Mesenchymal stem cell (in vitro differentiated cells and primary cell): ENCODE measurements around the gene SYNE1.

Source experiments
- DNase-seq: peaks from one replicate; pipeline ENCODE4 v3.0.0-alpha.2; 2013
- H2AFZ ChIP-seq: one replicate; pipeline ENCODE4 v1.6.1; 2013; ENCODE audit warnings: low read depth, mild to moderate bottlenecking, control low read depth, inconsistent platforms, low read length, moderate library complexity
- H2AK5ac ChIP-seq: 2 replicates; pipeline ENCODE4 v1.6.1; 2013; ENCODE audit warnings: low read length, moderate library complexity, mild to moderate bottlenecking, inconsistent platforms; ENCODE audit not compliant: severe bottlenecking
- H2BK120ac ChIP-seq: one replicate; pipeline ENCODE4 v1.6.1; 2013; ENCODE audit warnings: low read depth, mild to moderate bottlenecking, inconsistent platforms, low read length, moderate library complexity
- H2BK12ac ChIP-seq, 2 experiments: one replicate each; pipeline ENCODE4 v1.6.1; 2013; ENCODE audit warnings: inconsistent platforms in 2 of 2, low read length in 2 of 2, mild to moderate bottlenecking in 2 of 2, moderate library complexity in 2 of 2, control low read depth in 1 of 2
- H2BK15ac ChIP-seq: one replicate; pipeline ENCODE4 v1.6.1; 2013; ENCODE audit warnings: mild to moderate bottlenecking, low read depth, inconsistent platforms; ENCODE audit not compliant: poor library complexity, severe bottlenecking
- H2BK5ac ChIP-seq: 2 replicates; pipeline ENCODE4 v1.6.1; 2013; ENCODE audit warnings: low read depth, mild to moderate bottlenecking, low read length, control low read depth, inconsistent platforms; ENCODE audit not compliant: poor library complexity, severe bottlenecking
- H3K14ac ChIP-seq, 2 experiments: one replicate each; pipeline ENCODE4 v1.6.1; 2013; ENCODE audit warnings: inconsistent platforms in 2 of 2, low read length in 2 of 2, control low read depth in 1 of 2, mild to moderate bottlenecking in 1 of 2, moderate library complexity in 1 of 2
- H3K18ac ChIP-seq, 2 experiments: one replicate each; pipeline ENCODE4 v1.6.1; 2013; ENCODE audit warnings: inconsistent platforms in 2 of 2, low read length in 2 of 2, control low read depth in 1 of 2, low read depth in 1 of 2, mild to moderate bottlenecking in 1 of 2
- H3K23ac ChIP-seq, 2 experiments: one replicate each; pipeline ENCODE4 v1.6.1; 2013; ENCODE audit warnings: inconsistent platforms in 2 of 2, low read length in 2 of 2, mild to moderate bottlenecking in 2 of 2, moderate library complexity in 2 of 2, control low read depth in 1 of 2
- H3K27ac ChIP-seq: 2 replicates; pipeline ENCODE4 v1.5.1; 2013; ENCODE audit warnings: mild to moderate bottlenecking, moderate library complexity, low read length, control low read depth, inconsistent platforms; ENCODE audit not compliant: poor library complexity, severe bottlenecking
- H3K27me3 ChIP-seq, 2 experiments: 2 replicates each; pipeline versions ENCODE4 v1.6.1 to v1.7.0; 2013; ENCODE audit warnings: low read length in 2 of 2, mild to moderate bottlenecking in 2 of 2, moderate library complexity in 2 of 2, control low read depth in 1 of 2, inconsistent platforms in 1 of 2; ENCODE audit not compliant: control insufficient read depth in 1 of 2, insufficient read depth in 1 of 2
- H3K36me3 ChIP-seq, 2 experiments: 2 replicates each; pipeline versions ENCODE4 v1.6.1 to v1.7.0; 2013; ENCODE audit warnings: low read length in 2 of 2, control low read depth in 1 of 2, inconsistent platforms in 1 of 2, low read depth in 1 of 2, mild to moderate bottlenecking in 1 of 2; ENCODE audit not compliant: insufficient read depth in 2 of 2, control insufficient read depth in 1 of 2
- H3K4ac ChIP-seq, 2 experiments: one replicate each; pipeline ENCODE4 v1.6.1; 2013; ENCODE audit warnings: inconsistent platforms in 2 of 2, low read length in 2 of 2, mild to moderate bottlenecking in 2 of 2, moderate library complexity in 2 of 2, control low read depth in 1 of 2, low read depth in 1 of 2
- H3K4me1 ChIP-seq: 2 replicates; pipeline ENCODE4 v1.6.1; 2013; ENCODE audit warnings: low read depth, low read length, control low read depth; ENCODE audit not compliant: control insufficient read depth, insufficient read depth
- H3K4me2 ChIP-seq: 2 replicates; pipeline ENCODE4 v1.6.1; 2013; ENCODE audit warnings: low read length, mild to moderate bottlenecking, inconsistent platforms; ENCODE audit not compliant: poor library complexity, severe bottlenecking
- H3K4me3 ChIP-seq, 2 experiments: 2 replicates each; pipeline versions ENCODE4 v1.5.1 to v1.7.0; 2013; ENCODE audit warnings: low read length in 2 of 2, mild to moderate bottlenecking in 2 of 2, control low read depth in 1 of 2, low read depth in 1 of 2; ENCODE audit not compliant: insufficient read depth in 1 of 2
- H3K79me1 ChIP-seq: replicated peaks from 2 replicates; pipeline ENCODE4 v1.6.1; 2013; ENCODE audit warnings: mild to moderate bottlenecking, control low read depth, low read length, inconsistent platforms; ENCODE audit not compliant: poor library complexity, severe bottlenecking
- H3K9ac ChIP-seq: 2 replicates; pipeline ENCODE4 v1.7.0; 2013; ENCODE audit warnings: mild to moderate bottlenecking, low read length, moderate library complexity
- H3K9me3 ChIP-seq: 2 replicates; pipeline ENCODE4 v1.7.0; 2013; ENCODE audit warnings: mild to moderate bottlenecking, low read length; ENCODE audit not compliant: control insufficient read depth
- H4K8ac ChIP-seq: one replicate; pipeline ENCODE4 v1.6.1; 2013; ENCODE audit warnings: inconsistent platforms, mild to moderate bottlenecking, low read length, moderate library complexity
- H4K91ac ChIP-seq: one replicate; pipeline ENCODE4 v1.6.1; 2013; ENCODE audit warnings: mild to moderate bottlenecking, low read length, inconsistent platforms
- WGBS: methylation state at CpG from one replicate; pipeline ENCODE4 v1.1.7; 2013; ENCODE audit warnings: mixed read lengths; 5-methylcytosine and 5-hydroxymethylcytosine counted together

The SYNE1 gene

DNA sequence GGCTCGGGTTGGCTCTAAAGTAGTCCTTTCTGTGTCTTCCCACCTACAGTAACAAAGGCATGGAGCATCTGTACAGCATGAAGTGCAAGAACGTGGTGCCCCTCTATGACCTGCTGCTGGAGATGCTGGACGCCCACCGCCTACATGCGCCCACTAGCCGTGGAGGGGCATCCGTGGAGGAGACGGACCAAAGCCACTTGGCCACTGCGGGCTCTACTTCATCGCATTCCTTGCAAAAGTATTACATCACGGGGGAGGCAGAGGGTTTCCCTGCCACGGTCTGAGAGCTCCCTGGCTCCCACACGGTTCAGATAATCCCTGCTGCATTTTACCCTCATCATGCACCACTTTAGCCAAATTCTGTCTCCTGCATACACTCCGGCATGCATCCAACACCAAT lies 538.5 kb downstream of the SYNE1 start:
- Histone ChIP-seq H3K9ac (no peak overlapping the region), H3K79me1 (no peaks in the 10 kb centered on the region), H3K4me1 (peaks cover 14% of the 10 kb centered on the region), H3K14ac (no peak overlapping the region), H3K27me3 (no peaks in the 10 kb centered on the region), H2BK15ac (no peak overlapping the region), H2BK5ac (no peak overlapping the region), H3K4ac (no peak overlapping the region), H4K91ac (no peak overlapping the region), H3K18ac (no peak overlapping the region), H3K9me3 (peaks cover 8% of the 10 kb centered on the region), H3K27ac (no peak overlapping the region), H2AK5ac (no peak overlapping the region), H4K8ac (no peak overlapping the region), H3K4me3 (no peak overlapping the region), H2BK12ac (no peak overlapping the region), H2BK120ac (no peak overlapping the region), H3K23ac (no peak overlapping the region), H3K4me2 (no peak overlapping the region), H3K36me3 (no peaks in the 10 kb centered on the region), H2AFZ (no peak overlapping the region)
- 95% methylated on average over 14 of the region's 14 CpGs for WGBS
- DNase-seq, result no peak

DNA sequence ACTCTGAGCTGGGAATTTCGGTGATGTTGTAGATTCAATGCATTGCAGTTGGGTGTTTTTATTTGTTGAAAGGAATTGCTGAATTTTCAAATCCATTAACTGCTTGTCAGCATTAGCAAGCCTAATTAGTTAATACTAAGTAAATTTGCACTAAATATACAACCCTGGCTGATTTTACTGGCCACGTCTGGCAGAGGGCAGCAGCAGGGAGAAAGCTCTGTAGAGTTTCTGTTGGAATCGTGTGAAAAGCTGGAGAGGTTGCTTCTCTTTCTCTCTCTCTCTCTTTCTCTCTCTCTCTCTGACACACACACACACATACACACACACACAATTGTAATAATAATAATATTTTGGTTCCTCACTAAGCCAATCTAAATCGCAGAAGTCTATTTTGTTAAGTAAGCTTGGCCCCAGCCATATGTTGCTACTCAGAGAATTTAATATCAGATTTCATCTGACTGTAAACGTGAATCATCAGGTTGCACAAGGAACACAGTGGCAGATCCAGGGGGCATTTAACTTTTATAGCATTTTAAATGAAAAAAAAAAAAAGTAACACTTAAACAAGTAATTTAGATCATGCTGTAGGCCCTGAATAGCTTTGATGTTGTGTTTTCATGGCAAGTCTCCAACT lies 540.2 kb downstream of the SYNE1 start:
- DNase-seq, result peak; percentile 5
- H3K79me1 ChIP-seq, result no peaks in the 10 kb centered on the region
- H3K4me3 ChIP-seq, result no peak overlapping the region
- WGBS, result 100% methylated on average over 3 of the region's 5 CpGs
- H3K36me3 ChIP-seq, result no peaks in the 10 kb centered on the region
- H2AK5ac ChIP-seq, result no peak overlapping the region
- H2BK15ac ChIP-seq, result no peak overlapping the region
- H4K8ac ChIP-seq, result no peak overlapping the region
- no peak overlapping the region for H3K4ac ChIP-seq
- no peak overlapping the region for H3K14ac ChIP-seq
- H3K18ac ChIP-seq, result no peak overlapping the region
- no peak overlapping the region for H3K23ac ChIP-seq
- H3K9ac ChIP-seq, result peak overlapping the region; percentile 60
- peaks cover 14% of the 10 kb centered on the region for H3K4me1 ChIP-seq
- no peak overlapping the region for H3K4me2 ChIP-seq
- peak overlapping the region; percentile 41 for H3K27ac ChIP-seq
- H2AFZ ChIP-seq, result no peak overlapping the region
- peaks cover 8% of the 10 kb centered on the region for H3K9me3 ChIP-seq
- no peak overlapping the region for H2BK12ac ChIP-seq
- no peak overlapping the region for H2BK120ac ChIP-seq
- no peak overlapping the region for H4K91ac ChIP-seq
- no peak overlapping the region for H2BK5ac ChIP-seq
- H3K27me3 ChIP-seq, result no peaks in the 10 kb centered on the region

DNA sequence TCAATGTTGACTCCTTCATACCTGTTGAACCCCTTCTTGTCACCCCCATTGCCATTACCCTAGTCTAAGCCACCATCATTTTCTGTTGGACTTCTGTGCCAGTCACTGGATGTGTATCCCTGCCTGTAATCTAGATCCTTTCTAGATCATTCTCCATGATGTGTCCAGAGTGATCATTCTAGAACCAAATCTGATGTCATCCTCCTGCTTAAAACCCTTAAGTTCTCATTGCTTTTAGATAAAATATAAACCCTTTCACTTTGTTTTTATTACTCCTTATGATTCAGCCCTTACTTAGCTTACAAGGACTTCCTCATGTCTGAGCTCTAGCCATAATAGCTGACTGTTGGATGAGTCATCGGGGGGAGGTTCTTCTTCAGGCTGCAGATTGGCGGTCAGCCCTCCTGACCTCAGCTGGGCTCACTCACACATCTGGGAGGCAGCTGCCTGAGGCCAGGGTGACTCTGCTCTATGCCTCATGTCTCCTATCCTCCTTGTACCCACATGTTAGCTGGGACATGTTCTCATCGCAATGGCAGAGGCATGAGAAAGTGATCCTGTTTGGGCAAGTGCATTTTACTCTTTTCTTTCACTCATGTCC lies 542.1 kb downstream of the SYNE1 start:
- Histone ChIP-seq H3K18ac (peak overlapping the region; percentile 6 to 85), H4K8ac (peak overlapping the region; percentile 32), H3K4me2 (no peak overlapping the region), H3K79me1 (no peaks in the 10 kb centered on the region), H2BK5ac (no peak overlapping the region), H2BK120ac (no peak overlapping the region), H2BK15ac (peak overlapping the region; percentile 6), H2AFZ (no peak overlapping the region), H3K36me3 (no peaks in the 10 kb centered on the region), H3K27ac (peak overlapping the region; percentile 73), H3K4ac (peak overlapping the region in 1 of 2 experiments; percentile 30), H3K14ac (no peak overlapping the region), H2BK12ac (peak overlapping the region; percentile 31 to 51), H3K9ac (peak overlapping the region; percentile 36), H4K91ac (no peak overlapping the region), H3K23ac (no peak overlapping the region), H3K9me3 (peaks cover 8% of the 10 kb centered on the region), H2AK5ac (peak overlapping the region; percentile 76), H3K4me3 (peak overlapping the region in 1 of 2 experiments; percentile 18), H3K27me3 (no peaks in the 10 kb centered on the region), H3K4me1 (peaks cover 13% of the 10 kb centered on the region)
- peak; percentile 98 for DNase-seq
- whole genome bisulfite sequencing, result 19% methylated on average over 3 of the region's 3 CpGs

DNA sequence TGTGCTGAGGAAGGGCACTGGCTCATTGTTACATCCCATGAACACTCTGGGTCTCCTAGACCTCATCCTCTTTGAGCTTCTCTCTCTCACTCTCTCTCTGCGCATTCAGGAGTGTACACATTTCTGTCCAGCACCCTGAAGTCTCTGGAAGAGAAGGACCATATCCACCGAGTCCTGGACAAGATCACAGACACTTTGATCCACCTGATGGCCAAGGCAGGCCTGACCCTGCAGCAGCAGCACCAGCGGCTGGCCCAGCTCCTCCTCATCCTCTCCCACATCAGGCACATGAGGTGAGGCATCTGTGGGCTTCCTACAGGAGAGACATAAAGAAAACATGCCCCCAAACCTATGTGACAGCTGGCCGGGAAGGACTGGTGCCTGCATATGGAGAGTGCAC lies 542.9 kb downstream of the SYNE1 start:
- Histone ChIP-seq H3K36me3 (no peaks in the 10 kb centered on the region), H3K4me1 (peaks cover 11% of the 10 kb centered on the region), H2BK120ac (no peak overlapping the region), H4K91ac (peak overlapping the region; percentile 37), H3K18ac (peak overlapping the region in 1 of 2 experiments; percentile 13), H2AK5ac (peak overlapping the region; percentile 76), H3K14ac (peak overlapping the region in 1 of 2 experiments; percentile 26), H2BK15ac (peak overlapping the region; percentile 89), H3K9ac (no peak overlapping the region), H2BK5ac (no peak overlapping the region), H3K27me3 (no peaks in the 10 kb centered on the region), H3K4ac (peak overlapping the region in 1 of 2 experiments; percentile 42), H2AFZ (no peak overlapping the region), H3K4me3 (no peak overlapping the region), H4K8ac (no peak overlapping the region), H3K9me3 (peaks cover 8% of the 10 kb centered on the region), H3K27ac (no peak overlapping the region), H3K79me1 (no peaks in the 10 kb centered on the region), H3K4me2 (no peak overlapping the region), H2BK12ac (peak overlapping the region; percentile 31 to 51), H3K23ac (no peak overlapping the region)
- no peak for DNase-seq
- WGBS, result 96% methylated on average over 4 of the region's 4 CpGs
